ENCODE measurements around the gene OSR1. TPM values are rescaled to one million over a fixed set of nuclear protein-coding genes. Genes with fewer than 3 reads are reported as not detected.

OSR1 gene
- total and polyA plus RNA-seq, 8 donors = 1.2 to 39.4 (median 5.9) TPM

- peaks cover 0 to 5% (median 4%) of the 10 kb centered on the region in 3 donors for H3K27me3 ChIP-seq
- H3K36me3 ChIP-seq = no peaks in the 10 kb centered on the region
- H3K27ac ChIP-seq = no peak overlapping the region
- intact Hi-C loops (cut with DNase I; ENCODE audit: low total_unique reads) = no loop called here
- no peaks in the 10 kb centered on the region for H3K9me3 ChIP-seq
- WGBS, 5 donors = 66 to 77% (median 73%) methylated on average over 4 of the region's 4 CpGs
- no peak overlapping the region for H3K4me3 ChIP-seq
- no peaks in the 10 kb centered on the region for H3K4me1 ChIP-seq
- no peak for DNase-seq
- TF ChIP-seq EP300 (IDR thresholded peaks at IDR 0.05) (no peak), CTCF (IDR thresholded peaks at IDR 0.05) (no peak), POLR2A (IDR thresholded peaks at IDR 0.05) (no peak), POLR2AphosphoS5 (IDR thresholded peaks at IDR 0.05) (no peak)
Observed at GRCh38 chr2:19371996-19372582, 13.7 kb upstream of the OSR1 start.

- no peak overlapping the region for H3K27ac ChIP-seq
- no peaks in the 10 kb centered on the region for H3K9me3 ChIP-seq
- peak in 1 of 2 donors; percentile 41 for DNase-seq
- 44 to 72% (median 51%) methylated on average over 2 of the region's 2 CpGs for WGBS, 5 donors
- TF ChIP-seq EP300 (IDR thresholded peaks at IDR 0.05) (no peak), CTCF (IDR thresholded peaks at IDR 0.05) (no peak), POLR2AphosphoS5 (IDR thresholded peaks at IDR 0.05) (no peak)
- peaks cover 0 to 11% (median 5%) of the 10 kb centered on the region in 3 donors for H3K27me3 ChIP-seq
- intact Hi-C loops (cut with DNase I; ENCODE audit: low total_unique reads) = loop anchor here (5.0 to 10.0 kb wide), 2 partner anchors 622 to 845 kb away; no protein-coding TSS in a partner anchor
- no peaks in the 10 kb centered on the region for H3K36me3 ChIP-seq
- H3K4me3 ChIP-seq = no peak overlapping the region
- H3K4me1 ChIP-seq = no peaks in the 10 kb centered on the region
Observed at GRCh38 chr2:19369341-19369955, 11.0 kb upstream of the OSR1 start.

- no peak for DNase-seq
- Histone ChIP-seq H3K36me3 (no peaks in the 10 kb centered on the region), H3K4me3 (no peak overlapping the region), H3K27me3 (peaks cover 0 to 15% (median 5%) of the 10 kb centered on the region in 3 donors), H3K27ac (no peak overlapping the region), H3K4me1 (peaks cover 0 to 1% (median 0%) of the 10 kb centered on the region in 4 donors), H3K9me3 (no peaks in the 10 kb centered on the region)
- TF ChIP-seq POLR2A (IDR thresholded peaks at IDR 0.05) (no peak), POLR2AphosphoS5 (IDR thresholded peaks at IDR 0.05) (no peak)
- intact Hi-C loops (cut with DNase I; ENCODE audit: low total_unique reads) = loop anchor here (5.0 to 10.0 kb wide), 2 partner anchors 621 to 844 kb away; no protein-coding TSS in a partner anchor
- WGBS, 5 donors = 60 to 81% (median 74%) methylated on average over 4 of the region's 4 CpGs
Observed at GRCh38 chr2:19368760-19369159, 10.3 kb upstream of the OSR1 start.

- no peak for DNase-seq
- TF ChIP-seq CTCF (IDR thresholded peaks at IDR 0.05) = no peak
- no peak for TF ChIP-seq EP300 (IDR thresholded peaks at IDR 0.05)
- TF ChIP-seq POLR2A (IDR thresholded peaks at IDR 0.05) = no peak
- no peak for TF ChIP-seq POLR2AphosphoS5 (IDR thresholded peaks at IDR 0.05)
- Histone ChIP-seq H3K4me3 (no peak overlapping the region), H3K27me3 (peaks cover 0 to 22% (median 0%) of the 10 kb centered on the region in 3 donors), H3K9me3 (no peaks in the 10 kb centered on the region), H3K27ac (no peak overlapping the region), H3K36me3 (no peaks in the 10 kb centered on the region), H3K4me1 (peaks cover 5 to 14% (median 8%) of the 10 kb centered on the region in 4 donors)
- intact Hi-C loops (cut with DNase I; ENCODE audit: low total_unique reads) = loop anchor here (5.0 to 10.0 kb wide), 2 partner anchors 620 to 843 kb away; no protein-coding TSS in a partner anchor
- WGBS, 5 donors = 63 to 81% (median 73%) methylated on average over 5 of the region's 5 CpGs
Observed at GRCh38 chr2:19367326-19367725, 8.9 kb upstream of the OSR1 start.
